C1 segment of cervical spinal cord (tissue), 14 donors: ENCODE data around the gene BICC1.
A peak's percentile ranks its signal among the peaks of the same experiment; 100 is the strongest.

ENCODE experiments used
- DNase-seq, 14 donors: peaks; one replicate each; lab custom pipeline; 2025; lab: John Stamatoyannopoulos, UW

Gene BICC1

GRCh38 chr10:58778966-58779365 lies 266.3 kb downstream of the BICC1 start:
- DNase-seq: no peak

GRCh38 chr10:58779594-58779993 lies 266.9 kb downstream of the BICC1 start:
- no peak for DNase-seq

DNA sequence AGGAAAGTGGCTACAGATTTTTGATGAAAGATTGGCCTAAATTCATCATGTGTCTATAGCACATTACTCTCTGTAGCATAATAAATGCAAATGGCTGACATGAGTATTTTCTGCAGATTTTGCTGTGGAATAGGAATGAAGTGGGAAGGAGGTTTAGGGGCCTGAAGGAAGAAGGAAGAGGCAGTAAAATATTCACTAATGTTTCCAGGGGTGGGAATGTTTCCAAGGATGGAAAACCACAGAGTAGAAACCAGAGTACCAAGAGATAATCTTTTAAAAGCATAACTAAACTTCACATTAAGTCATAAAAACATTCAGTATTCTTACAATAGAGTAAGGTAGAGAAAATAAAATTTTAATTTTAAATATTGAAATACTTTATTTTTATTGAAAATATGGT lies 267.8 kb downstream of the BICC1 start:
- DNase-seq: no peak

- peak in 2 of 14 donors; percentile 6 to 7 for DNase-seq
These were observed 269.3 kb downstream of the BICC1 start for GRCh38 chr10:58781873-58782488.

GRCh38 chr10:58782876-58783851 lies 270.5 kb downstream of the BICC1 start:
- no peak for DNase-seq

GRCh38 chr10:58784361-58784760 lies 271.7 kb downstream of the BICC1 start:
- no peak for DNase-seq

DNA sequence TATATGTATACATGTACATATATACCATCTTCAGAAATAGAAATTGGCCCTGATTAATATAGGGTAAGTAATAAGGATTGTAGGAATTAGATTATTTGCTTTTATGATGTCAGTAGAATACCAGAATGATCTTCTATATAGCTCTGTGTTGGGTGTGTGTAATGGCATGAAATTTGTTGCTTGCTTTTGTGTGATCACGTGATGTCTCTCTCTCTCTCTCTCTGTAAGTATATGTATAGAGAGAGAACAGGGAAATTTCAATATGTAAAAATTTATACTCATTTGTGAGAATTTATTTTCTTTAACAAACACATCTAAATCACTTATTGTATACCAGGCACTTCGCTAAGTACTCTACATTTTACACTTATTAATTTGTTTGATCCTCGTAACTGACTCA lies 272.7 kb downstream of the BICC1 start:
- DNase-seq: no peak

- DNase-seq: no peak
These were observed 278.5 kb downstream of the BICC1 start for GRCh38 chr10:58791137-58791536.

GRCh38 chr10:58795560-58795959 lies 282.9 kb downstream of the BICC1 start:
- no peak for DNase-seq

DNA sequence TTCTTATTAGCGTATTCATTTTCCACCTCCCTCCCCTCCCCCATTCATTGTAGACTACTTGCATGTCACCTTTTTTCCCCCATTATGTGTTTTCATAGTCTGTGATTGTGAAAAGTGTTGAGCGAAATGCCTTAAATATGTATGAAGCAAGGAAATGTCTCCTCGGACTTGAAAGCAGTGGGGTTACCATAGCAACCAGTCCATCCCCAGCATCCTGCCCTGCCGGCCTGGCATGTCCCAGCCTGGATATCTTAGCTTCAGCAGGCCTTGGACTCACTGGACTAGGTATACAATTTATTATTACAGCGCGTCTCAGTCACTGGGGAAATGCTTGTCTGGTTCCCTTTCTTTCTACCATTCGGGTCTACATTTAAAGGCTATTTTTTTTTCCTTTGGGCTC lies 283.6 kb downstream of the BICC1 start:
- DNase-seq: peak in 2 of 14 donors; percentile 1 to 80

GRCh38 chr10:58796824-58797223 lies 284.2 kb downstream of the BICC1 start:
- DNase-seq: peak in 1 of 14 donors; percentile 20

DNA sequence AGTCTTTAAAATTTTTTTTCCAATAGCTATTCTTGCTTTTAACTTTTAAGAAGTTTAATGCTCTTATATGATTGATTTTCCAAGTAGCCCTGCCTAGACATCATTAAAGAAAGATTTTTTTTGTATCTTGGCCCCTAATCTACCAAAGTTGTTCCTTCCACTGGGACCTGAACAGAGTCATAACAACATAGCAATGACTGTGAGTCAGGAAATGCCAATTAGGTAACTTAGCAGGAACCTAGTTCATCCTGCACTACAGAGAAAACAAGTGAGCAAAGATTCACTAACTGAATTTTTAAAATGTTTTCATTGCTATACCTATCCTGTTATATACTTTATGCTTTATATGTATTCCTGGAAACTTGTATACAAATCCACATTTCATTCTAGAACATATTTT lies 284.7 kb downstream of the BICC1 start:
- DNase-seq: no peak

- no peak for DNase-seq
These were observed 289.4 kb downstream of the BICC1 start for GRCh38 chr10:58802047-58802446.

DNA sequence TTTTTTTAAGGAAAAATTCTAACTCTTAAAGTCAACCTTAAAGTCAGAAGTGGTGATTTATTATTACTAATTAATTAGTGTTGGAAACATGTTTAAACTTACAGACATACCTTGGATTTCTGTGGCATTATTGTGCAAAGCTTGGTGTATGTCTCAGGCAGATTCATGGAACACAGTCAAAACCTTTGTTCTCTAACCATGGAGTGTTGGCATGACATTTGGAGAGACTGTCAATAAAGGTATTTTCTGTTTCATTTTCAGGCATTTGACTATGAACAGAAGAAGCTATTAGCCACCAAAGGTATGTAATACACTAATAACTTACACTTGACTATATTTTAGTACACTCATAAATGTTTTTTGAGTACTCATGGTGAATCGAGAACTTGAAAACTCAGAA lies 293.7 kb downstream of the BICC1 start:
- no peak for DNase-seq

DNA sequence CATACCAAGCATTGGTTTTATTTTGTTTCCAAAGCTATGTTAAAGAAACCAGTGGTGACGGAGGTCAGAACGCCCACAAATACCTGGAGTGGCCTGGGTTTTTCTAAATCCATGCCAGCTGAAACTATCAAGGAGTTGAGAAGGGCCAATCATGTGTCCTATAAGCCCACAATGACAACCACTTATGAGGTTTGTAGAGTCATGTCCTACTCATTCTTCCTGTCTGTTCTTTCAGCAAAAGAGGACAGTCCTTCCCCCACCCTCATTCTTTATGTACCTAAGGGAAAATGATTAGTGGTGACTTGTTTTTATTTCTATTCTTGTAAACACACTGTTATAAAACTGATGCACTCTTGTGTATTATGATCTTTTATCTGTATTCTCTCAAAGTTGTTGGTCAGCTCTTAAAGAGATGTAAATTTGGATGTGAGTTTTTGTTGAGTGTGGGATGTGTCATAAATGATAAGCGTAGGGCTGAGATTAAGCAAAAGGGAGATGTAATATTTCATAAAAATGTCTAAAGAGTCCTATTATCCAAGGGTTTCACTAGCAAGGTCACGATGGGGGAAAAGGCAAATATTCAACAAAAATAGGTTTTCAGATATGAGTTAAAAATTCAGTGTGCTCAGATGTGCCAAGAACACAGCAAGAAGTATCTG lies 294.4 kb downstream of the BICC1 start:
- no peak for DNase-seq

DNA sequence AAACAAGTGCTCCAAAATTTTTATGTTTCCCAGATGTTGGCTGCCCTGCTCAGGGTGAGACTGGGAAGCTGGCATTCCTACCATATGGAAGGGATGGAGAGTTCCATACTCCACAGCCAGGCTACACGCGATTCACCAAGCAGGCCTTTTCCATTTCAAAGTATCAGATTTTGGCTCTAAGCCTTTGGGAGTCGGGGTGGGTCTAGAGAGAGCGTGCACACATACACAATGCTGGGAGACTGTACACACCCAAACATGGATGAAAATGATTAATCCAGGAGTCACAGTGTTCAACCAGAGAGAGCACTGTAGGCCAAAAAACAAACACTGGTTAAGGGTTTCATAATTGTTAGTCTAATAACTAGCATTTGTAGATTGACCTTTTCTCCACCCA lies 295.0 kb downstream of the BICC1 start:
- DNase-seq: no peak

GRCh38 chr10:58810751-58811150 lies 298.1 kb downstream of the BICC1 start:
- no peak for DNase-seq

DNA sequence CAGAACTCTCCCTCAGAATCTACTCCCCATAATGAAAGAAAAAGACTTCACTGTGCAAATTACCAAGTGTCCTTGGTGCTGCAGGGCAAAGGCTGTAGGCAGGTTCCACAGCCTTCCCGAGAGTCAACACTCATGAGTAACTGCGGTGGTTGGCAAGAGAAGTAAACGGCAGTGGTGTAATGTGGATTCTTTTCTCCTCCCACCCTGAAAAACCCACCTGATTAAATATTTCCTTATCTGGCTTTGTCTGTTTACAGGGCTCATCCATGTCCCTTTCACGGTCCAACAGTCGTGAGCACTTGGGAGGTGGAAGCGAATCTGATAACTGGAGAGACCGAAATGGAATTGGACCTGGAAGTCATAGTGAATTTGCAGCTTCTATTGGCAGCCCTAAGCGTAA lies 300.9 kb downstream of the BICC1 start:
- DNase-seq: no peak

DNA sequence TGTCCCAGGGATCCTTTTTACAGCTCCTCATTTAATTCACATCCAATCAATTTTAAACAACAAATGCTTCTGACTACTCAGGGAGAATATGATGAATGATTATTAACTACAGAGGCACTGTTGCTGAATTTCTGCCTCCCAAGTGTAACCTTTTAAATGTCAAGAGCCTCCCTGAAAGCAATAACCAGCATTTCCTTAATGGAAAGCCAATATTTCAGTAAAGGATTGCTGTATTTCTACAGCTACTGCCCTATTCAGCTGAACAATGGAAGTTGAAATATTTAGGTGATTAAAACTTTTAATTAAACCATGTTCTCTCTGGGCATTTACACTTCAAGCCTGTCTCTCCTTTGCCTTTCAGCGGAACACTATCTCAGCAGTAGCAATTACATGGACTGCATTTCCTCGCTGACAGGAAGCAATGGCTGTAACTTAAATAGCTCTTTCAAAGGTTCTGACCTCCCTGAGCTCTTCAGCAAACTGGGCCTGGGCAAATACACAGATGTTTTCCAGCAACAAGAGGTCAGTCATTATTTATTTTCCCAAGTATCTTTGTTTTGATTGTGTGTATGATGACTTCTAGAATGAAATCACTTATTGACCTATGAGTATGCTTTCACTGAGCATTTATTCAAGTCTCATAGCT lies 304.7 kb downstream of the BICC1 start:
- DNase-seq: no peak

- no peak for DNase-seq
These were observed 306.2 kb downstream of the BICC1 start for GRCh38 chr10:58818900-58819299.

DNA sequence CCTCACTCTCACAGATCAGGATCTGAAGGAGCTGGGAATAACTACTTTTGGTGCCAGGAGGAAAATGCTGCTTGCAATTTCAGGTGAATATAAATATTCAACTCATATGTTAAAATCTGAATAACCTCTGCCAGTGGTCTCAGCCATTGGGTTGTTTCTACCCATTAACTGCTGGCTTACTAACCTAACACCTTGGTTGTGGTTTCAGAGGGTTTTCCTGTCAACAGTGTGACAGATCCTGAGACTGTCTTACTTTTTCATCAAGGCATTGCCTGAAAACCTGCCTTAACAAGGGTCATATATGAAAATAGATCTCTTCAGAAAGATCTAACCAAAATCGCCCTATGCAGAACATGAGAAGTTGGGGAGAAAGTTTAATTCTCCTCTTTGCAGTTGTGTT lies 307.7 kb downstream of the BICC1 start:
- no peak for DNase-seq
